ENCODE measurements around the gene CAPN1.

Gene CAPN1

DNA sequence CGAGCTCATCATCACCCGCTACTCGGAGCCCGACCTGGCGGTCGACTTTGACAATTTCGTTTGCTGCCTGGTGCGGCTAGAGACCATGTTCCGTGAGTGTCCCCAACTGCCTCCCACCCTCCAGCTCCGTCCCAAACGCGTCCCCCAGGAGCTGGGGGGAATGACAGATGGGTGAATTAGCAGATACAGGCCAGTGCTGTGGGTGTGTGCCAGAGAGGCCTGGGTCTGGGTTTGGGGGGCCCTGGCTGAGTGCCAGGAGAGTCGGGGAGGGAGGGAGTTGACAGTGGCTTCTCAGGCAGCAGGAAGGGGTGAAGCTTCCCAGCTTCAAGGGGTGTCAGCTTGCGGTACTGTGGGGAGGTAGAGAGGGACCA, 28.6 kb downstream of the CAPN1 start:
- no peak for DNase-seq (ENCODE audit: low read depth)
- in situ Hi-C loops (cut with HindIII; ENCODE audit: low sequenced_read_pairs): loop anchor here (5.0 kb wide), 2 partner anchors 42 to 67 kb away; no protein-coding TSS in a partner anchor
- H3K4me3 ChIP-seq (ENCODE audit: low read depth, low read length): no peak overlapping the region
- TF ChIP-seq, protein P1, sequence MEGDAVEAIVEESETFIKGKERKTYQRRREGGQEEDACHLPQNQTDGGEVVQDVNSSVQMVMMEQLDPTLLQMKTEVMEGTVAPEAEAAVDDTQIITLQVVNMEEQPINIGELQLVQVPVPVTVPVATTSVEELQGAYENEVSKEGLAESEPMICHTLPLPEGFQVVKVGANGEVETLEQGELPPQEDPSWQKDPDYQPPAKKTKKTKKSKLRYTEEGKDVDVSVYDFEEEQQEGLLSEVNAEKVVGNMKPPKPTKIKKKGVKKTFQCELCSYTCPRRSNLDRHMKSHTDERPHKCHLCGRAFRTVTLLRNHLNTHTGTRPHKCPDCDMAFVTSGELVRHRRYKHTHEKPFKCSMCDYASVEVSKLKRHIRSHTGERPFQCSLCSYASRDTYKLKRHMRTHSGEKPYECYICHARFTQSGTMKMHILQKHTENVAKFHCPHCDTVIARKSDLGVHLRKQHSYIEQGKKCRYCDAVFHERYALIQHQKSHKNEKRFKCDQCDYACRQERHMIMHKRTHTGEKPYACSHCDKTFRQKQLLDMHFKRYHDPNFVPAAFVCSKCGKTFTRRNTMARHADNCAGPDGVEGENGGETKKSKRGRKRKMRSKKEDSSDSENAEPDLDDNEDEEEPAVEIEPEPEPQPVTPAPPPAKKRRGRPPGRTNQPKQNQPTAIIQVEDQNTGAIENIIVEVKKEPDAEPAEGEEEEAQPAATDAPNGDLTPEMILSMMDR (IDR thresholded peaks at IDR 0.05; ENCODE audit: low read depth, low read length, missing control alignments): no peak

DNA sequence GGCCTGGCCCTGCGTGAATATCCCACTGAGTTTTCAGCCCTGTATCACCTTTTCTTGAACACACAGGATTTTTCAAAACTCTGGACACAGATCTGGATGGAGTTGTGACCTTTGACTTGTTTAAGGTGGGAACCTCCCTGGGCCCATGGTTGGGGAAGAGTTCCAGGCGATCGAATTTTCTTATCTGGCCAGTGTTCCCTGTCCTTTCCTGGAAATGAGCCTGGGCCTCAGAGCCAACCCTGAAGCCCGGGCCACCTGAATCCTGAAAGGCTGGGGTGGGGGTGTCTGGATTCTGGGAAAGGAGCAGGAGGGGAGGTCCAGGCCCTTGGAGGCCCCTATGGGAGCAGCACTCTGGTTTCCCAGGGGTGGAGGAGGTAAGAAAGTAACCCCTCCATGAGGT, 29.0 kb downstream of the CAPN1 start:
- TF ChIP-seq, protein P1 (IDR thresholded peaks at IDR 0.05; ENCODE audit: low read depth, low read length, missing control alignments): no peak
- no peak for DNase-seq (ENCODE audit: low read depth)
- no peak overlapping the region for H3K4me3 ChIP-seq (ENCODE audit: low read depth, low read length)
- in situ Hi-C loops (cut with HindIII; ENCODE audit: low sequenced_read_pairs): loop anchor here (5.0 kb wide), 2 partner anchors 42 to 67 kb away; no protein-coding TSS in a partner anchor

DNA sequence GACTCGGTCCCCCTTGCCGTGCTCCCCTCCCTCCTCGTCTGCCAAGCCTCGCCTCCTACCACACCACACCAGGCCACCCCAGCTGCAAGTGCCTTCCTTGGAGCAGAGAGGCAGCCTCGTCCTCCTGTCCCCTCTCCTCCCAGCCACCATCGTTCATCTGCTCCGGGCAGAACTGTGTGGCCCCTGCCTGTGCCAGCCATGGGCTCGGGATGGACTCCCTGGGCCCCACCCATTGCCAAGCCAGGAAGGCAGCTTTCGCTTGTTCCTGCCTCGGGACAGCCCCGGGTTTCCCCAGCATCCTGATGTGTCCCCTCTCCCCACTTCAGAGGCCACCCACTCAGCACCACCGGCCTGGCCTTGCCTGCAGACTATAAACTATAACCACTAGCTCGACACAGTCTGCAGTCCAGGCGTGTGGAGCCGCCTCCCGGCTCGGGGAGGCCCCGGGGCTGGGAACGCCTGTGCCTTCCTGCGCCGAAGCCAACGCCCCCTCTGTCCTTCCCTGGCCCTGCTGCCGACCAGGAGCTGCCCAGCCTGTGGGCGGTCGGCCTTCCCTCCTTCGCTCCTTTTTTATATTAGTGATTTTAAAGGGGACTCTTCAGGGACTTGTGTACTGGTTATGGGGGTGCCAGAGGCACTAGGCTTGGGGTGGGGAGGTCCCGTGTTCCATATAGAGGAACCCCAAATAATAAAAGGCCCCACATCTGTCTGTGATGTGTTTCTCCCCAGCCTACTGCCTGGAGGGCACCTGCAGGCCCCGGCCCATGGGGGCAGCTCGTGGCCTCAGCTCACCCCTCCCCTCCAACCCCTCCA, 29.8 kb downstream of the CAPN1 start:
- no peak overlapping the region for H3K4me3 ChIP-seq (ENCODE audit: low read depth, low read length)
- no peak for DNase-seq (ENCODE audit: low read depth)
- TF ChIP-seq, protein P1 (IDR thresholded peaks at IDR 0.05; ENCODE audit: low read depth, low read length, missing control alignments): no peak
- in situ Hi-C loops (cut with HindIII; ENCODE audit: low sequenced_read_pairs): loop anchor here (5.0 kb wide), 2 partner anchors 41 to 66 kb away; no protein-coding TSS in a partner anchor

DNA sequence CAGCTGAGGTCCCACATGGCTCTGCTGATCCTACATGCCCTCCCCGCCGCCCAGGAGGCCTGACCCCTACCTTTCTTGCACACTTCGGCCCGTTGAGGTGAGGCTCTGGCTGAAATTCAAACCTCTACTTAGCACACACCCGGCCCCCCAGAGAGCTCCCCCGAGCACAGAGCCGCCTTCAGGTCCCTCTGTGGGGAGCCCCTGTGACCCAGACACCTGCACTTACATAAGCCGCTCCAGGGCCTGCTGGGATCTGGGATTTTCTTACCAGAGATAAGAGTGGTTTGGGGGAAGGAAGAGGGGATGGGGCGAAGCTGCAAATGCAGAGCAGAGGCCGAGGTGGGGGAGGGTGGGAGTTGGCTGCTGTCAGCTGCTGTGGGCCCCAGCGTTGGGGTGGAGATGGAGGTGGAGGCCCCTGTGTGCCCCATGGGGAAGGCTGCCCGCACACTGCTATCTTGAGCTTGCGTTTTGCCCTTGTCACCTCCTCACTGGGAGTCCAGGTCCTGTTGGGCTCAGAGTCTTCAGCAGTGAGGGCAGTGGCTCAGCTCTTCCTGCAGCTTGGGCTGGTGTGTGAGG, 30.6 kb downstream of the CAPN1 start:
- TF ChIP-seq, protein P1 (IDR thresholded peaks at IDR 0.05; ENCODE audit: low read depth, low read length, missing control alignments): no peak
- in situ Hi-C loops (cut with HindIII; ENCODE audit: low sequenced_read_pairs): loop anchor here (5.0 kb wide), 2 partner anchors 40 to 65 kb away; no protein-coding TSS in a partner anchor
- no peak for DNase-seq (ENCODE audit: low read depth)
- H3K4me3 ChIP-seq (ENCODE audit: low read depth, low read length): no peak overlapping the region

DNA sequence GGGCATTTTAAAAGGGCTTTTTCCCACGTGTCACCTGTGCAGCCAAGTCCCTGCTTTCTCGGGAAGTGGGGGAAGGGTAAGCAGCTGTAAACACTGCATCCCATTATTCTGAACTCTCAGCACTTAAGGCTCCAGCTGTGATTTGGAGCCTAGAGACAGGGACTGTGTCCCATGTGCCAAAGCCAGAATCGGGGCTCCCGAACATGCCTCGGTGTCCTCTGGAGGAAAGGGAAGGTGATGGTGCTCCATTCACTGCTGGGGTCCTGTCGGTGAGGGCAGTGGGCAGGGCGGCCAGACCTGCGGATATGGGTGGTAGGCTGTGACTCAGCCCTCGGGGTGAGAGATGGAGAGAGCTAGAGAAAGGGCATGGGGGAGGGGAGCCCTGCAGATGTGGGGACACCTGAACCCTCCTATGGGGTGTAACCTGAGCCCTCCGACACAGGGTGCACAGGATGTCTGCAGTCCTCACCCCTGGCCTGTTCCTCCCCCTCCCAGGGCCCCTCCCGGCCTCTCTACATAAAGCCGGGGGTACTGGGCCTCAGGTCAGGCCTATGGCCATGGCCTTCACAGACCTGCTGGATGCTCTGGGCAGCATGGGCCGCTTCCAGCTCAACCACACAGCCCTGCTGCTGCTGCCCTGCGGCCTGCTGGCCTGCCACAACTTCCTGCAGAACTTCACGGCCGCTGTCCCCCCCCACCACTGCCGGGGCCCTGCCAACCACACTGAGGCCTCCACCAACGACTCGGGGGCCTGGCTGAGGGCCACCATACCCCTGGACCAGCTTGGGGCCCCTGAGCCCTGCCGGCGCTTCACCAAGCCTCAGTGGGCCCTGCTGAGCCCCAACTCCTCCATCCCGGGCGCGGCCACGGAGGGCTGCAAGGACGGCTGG, 31.8 kb downstream of the CAPN1 start:
- no peak overlapping the region for H3K4me3 ChIP-seq (ENCODE audit: low read depth, low read length)
- TF ChIP-seq, protein P1 (IDR thresholded peaks at IDR 0.05; ENCODE audit: low read depth, low read length, missing control alignments): no peak
- no peak for DNase-seq (ENCODE audit: low read depth)
- in situ Hi-C loops (cut with HindIII; ENCODE audit: low sequenced_read_pairs): loop anchor here (5.0 kb wide), 2 partner anchors 39 to 64 kb away; no protein-coding TSS in a partner anchor
